ENCODE measurements around the gene WDR90.
"Not testable (repeated sequence)": the region's sequence is repeated elsewhere in the genome, so short reads cannot be mapped to it uniquely, and the experiment has no call there.

WDR90 gene

DNA sequence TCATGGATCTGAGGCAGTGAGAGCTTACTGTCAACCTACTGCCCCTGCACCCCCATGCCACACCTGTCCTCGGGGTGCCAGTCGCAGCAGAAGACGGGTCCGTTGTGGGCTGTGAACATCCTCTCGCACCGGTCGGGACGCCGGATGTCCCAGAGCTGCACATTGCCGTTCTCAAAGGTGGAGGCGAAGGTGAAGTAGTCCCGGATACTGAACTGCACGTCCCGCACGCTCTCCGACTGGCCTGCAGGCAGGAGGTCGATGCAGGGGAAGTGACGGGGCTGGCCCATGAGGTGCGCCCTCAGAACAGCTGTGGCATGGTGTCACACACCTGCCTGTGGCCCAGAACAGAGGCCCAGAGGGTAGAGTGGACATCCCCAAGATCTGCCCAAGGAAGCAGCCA is 38.3 kb downstream of the WDR90 start:
- no peak for DNase-seq (ENCODE audit: low spot score)
- TF ChIP-seq, protein P1, sequence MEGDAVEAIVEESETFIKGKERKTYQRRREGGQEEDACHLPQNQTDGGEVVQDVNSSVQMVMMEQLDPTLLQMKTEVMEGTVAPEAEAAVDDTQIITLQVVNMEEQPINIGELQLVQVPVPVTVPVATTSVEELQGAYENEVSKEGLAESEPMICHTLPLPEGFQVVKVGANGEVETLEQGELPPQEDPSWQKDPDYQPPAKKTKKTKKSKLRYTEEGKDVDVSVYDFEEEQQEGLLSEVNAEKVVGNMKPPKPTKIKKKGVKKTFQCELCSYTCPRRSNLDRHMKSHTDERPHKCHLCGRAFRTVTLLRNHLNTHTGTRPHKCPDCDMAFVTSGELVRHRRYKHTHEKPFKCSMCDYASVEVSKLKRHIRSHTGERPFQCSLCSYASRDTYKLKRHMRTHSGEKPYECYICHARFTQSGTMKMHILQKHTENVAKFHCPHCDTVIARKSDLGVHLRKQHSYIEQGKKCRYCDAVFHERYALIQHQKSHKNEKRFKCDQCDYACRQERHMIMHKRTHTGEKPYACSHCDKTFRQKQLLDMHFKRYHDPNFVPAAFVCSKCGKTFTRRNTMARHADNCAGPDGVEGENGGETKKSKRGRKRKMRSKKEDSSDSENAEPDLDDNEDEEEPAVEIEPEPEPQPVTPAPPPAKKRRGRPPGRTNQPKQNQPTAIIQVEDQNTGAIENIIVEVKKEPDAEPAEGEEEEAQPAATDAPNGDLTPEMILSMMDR (IDR thresholded peaks at IDR 0.05), result no peak
- H3K27ac ChIP-seq, result no peak overlapping the region
- H3K4me3 ChIP-seq, result no peak overlapping the region

DNA sequence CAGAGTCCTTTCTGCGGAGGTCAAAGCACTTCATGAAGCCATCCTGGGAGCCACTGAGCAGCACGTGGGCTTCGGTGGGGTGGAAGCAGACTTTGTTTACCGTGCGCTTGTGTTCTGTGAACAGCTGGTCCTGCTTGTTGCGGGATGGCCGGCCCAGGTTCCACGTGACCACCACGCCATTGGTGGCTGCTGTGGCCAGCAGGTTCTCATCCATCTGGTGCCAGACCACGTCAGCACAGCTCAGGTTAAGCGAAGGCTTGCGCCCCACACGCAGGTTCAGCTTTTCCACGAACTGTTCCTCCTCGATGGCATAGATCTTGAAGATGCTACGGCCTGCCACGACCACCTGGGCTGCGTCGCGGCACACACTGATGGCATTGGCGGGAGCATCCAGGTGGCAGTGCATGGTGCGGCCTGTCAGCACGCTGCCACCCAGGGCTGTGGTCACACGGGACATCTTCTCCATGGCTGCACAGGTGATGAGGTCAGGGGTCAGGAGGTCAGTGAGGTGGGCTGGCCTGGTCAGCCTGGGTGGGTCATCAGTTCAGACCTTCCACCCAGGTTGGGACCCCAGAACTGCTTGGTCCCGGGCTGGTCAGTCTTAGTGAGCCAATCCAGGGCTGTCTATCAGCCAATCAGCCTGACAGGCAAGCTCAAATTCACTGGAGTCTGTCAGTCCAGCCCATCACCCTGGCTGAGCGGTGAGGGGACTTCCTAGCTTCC is 40.2 kb downstream of the WDR90 start:
- TF ChIP-seq, protein P1 (IDR thresholded peaks at IDR 0.05), result no peak
- Histone ChIP-seq H3K27ac (peak overlapping the region; percentile 79 to 83), H3K4me3 (peak overlapping the region; percentile 80)
- no peak for DNase-seq (ENCODE audit: low spot score)

GRCh38 chr16:691242-691641 is 42.1 kb downstream of the WDR90 start:
- H3K27ac ChIP-seq; H3K4me3 ChIP-seq; DNase-seq (ENCODE audit: low spot score): not testable (repeated sequence)

DNA sequence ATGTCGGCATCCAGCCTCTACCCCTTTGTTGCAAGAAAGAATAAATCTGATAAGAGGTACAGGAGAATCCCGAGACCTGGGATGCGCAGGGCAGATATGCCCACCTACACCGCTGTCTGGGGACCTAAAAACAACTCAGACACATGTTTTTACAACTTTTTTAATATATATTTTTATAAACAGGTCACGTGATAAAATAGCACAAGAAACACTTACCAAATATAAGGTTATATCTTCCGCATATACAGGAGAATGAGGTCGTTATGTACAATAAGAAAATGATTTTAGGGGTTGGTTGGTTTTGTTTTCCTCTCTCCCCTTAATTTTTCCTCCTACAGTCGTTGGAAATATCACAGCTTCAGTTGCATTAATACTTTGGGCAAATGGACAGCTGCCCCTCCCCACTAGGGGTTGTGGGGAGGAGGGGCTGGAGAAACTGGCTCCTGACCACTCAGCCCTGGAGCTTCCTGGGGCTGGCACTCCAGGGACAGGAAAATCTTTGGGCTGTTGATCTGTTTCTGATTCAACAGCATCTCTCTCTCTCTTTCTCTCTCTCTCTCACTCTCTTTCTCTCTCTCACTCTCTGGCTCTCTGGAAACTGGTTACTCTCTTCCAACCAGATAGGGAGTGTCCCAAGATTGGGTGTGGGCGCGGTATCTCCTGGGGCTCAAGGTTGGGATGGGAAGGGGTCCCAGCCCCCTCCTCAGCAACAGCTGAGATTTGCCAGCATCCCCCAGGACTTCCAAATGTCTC is 43.4 kb downstream of the WDR90 start:
- H3K27ac ChIP-seq, result no peak overlapping the region
- DNase-seq (ENCODE audit: low spot score), result no peak
- TF ChIP-seq, protein P1 (IDR thresholded peaks at IDR 0.05), result no peak
- no peak overlapping the region for H3K4me3 ChIP-seq

DNA sequence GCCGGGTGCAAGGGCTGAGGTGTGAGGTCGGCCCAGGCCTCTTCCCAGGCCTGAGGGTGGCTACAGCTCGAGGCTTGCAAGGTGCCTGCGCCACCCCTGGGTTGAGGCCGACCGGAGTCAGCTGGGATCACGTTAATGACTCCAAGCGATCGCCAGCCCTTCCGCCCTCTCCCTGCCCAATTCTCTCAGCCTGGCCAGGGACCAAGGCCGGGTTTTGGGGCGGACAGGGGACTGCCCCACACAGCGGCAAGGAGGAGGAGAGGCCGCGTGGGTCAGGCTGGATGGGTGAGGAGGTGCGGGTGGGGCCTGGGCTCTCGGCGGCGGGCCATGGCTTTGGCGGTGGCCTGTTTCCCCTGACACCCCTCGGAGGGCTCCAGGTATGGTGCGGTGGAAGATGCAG is 44.2 kb downstream of the WDR90 start:
- no peak overlapping the region for H3K27ac ChIP-seq
- no peak overlapping the region for H3K4me3 ChIP-seq
- TF ChIP-seq, protein P1 (IDR thresholded peaks at IDR 0.05), result no peak
- DNase-seq (ENCODE audit: low spot score), result no peak

DNA sequence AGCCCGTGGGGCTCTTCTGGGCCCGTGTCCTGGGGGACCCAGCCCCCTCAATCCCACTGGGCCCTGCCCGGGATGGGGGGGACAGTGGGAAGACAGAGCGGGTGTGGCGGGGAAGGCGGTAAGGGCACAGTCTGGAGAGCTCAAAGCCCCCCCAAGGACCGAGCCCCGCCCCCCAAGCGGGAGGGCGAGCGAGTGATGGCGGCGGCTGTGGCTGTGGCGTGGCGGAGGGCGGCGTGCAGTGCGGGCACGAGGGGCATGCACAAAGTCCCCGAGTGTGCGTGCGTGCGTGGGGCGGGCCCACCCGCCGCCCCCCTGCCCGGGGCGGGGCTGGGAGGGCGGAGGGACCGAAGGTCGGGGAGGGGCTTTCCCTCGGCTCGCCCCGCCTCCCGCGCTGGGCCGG is 44.6 kb downstream of the WDR90 start:
- peak overlapping the region; percentile 52 for H3K4me3 ChIP-seq
- no peak for DNase-seq (ENCODE audit: low spot score)
- H3K27ac ChIP-seq, result no peak overlapping the region
- TF ChIP-seq, protein P1 (IDR thresholded peaks at IDR 0.05), result no peak

GRCh38 chr16:694187-694862 is 45.2 kb downstream of the WDR90 start:
- DNase-seq (ENCODE audit: low spot score), result no peak
- Histone ChIP-seq H3K4me3 (peak overlapping the region; percentile 52), H3K27ac (no peak overlapping the region)
- TF ChIP-seq, protein P1 (IDR thresholded peaks at IDR 0.05), result no peak

Measured in coronary artery (tissue), 2 donors.